HTR-8/SVneo (cell line): ENCODE data around the gene C20orf204.
"Not testable (repeated sequence)": the region's sequence is repeated elsewhere in the genome, so short reads cannot be mapped to it uniquely, and the experiment has no call there.

Experiments used
- DNase-seq: peaks from one replicate; pipeline ENCODE4 v3.0.0; 2011; ENCODE audit warnings: low spot score, mixed read lengths; ENCODE audit not compliant: insufficient read length
- FAIRE-seq: peaks from 2 replicates; lab custom pipeline; 2011; peaks lifted over from hg19 to GRCh38; lab: Jason Lieb, UNC

The C20orf204 gene

DNA sequence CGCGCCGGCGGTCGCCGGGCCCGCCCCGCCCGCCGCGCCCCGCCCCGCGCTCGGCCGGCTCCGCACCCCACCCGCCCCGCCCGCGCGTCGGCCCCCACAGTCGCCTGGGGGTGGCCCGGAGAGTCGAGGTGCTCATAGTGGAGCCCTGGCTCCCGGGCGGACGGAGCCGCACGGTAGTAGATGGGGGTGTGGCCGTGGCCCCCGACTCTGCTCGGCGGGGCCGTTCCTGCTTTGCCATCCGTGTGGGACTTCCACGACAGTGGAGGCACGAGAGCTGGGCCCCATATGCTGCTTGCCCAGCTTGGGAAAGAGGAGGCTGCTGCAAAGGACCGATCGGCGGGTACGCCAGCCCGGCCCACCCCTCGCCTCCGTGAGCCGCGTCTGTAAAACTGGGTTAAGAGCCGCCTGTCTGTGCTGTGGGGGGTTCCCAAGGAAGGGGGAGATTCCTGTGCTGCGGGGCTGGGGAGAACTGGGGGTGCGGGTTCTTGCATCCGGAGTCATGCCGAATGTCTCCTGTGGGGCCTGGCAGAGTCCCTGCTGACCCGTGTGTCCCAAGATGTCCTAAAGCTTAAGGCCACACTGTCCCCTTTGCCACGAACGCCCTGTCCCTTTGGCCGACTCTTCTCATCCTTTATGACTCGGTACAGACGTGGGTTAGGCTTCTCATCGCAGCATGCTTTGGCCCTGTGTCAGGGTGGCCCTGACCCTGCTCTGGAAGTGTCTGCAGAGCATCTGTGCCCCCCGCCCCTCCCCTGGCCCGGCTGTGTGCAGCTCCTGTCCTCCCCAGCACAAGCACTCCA is 44.2 kb downstream of the C20orf204 start, which contains the start of gene OPRL1:
Gene OPRL1 (plus strand): TSS at position 70 of the 800 bp plus-strand sequence. CDS start 12,639 bp downstream, outside the sequence.
- no peak for DNase-seq
- no peak for FAIRE-seq

- DNase-seq (no peak), FAIRE-seq (no peak)
These were observed 45.0 kb downstream of the C20orf204 start for GRCh38 chr20:64080813-64081623.

DNA sequence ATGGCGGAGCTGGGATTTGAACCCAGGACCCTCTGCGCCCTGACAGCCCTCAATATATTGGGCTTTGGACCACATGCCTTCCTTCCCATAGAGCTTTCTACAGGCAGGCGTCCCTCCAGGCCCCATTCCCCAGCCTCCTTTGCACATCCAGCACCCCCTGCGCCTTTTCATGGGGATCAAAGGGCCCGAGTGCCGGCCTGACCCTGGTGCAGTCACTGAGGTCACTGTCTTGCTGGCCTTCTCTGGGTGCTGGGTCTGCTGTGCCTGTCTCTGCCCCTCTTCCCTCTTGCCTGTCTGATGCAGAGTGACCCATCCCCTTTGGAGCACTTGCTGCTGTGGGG is 45.6 kb downstream of the C20orf204 start:
- FAIRE-seq (no peak), DNase-seq (no peak)

GRCh38 chr20:64082126-64082731 is 46.2 kb downstream of the C20orf204 start:
- FAIRE-seq (peak; percentile 82), DNase-seq (no peak)

- FAIRE-seq, result peak; percentile 67
These were observed 46.9 kb downstream of the C20orf204 start for GRCh38 chr20:64082820-64083377.

DNA sequence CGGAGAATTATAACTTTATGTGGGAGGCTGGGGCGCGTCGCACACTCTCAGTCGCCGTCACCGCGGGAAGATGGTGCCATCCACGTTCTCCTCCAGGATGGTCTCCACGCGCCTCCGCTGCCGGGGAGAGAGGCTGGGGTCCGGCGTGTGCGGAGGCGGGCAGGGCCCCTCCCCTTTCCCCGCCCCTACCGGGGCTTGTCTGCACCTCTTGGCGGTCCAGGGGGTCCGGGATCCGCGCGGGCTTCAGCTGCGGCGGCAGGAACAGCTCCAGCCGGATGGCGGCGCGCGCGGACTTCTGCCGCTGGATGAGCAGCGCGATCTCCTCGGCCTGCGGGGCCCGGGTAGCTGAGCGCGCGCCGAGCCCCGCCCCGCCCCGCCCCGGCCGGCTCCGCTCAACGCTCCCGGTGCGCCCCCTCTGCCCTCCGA is 47.4 kb downstream of the C20orf204 start:
- peak; percentile 96 for FAIRE-seq
- DNase-seq, result peak; percentile 95

More at GRCh38 chr20:64082820-64083377, 46.9 kb downstream of the C20orf204 start:
- no peak for DNase-seq

- no peak for DNase-seq
- no peak for FAIRE-seq
These were observed 48.1 kb downstream of the C20orf204 start, which contains the start of gene LKAAEAR1 for GRCh38 chr20:64083804-64084684. Gene LKAAEAR1 (minus strand): TSS chr20:64084398. CDS start chr20:64084219, 179 bp downstream.

DNA sequence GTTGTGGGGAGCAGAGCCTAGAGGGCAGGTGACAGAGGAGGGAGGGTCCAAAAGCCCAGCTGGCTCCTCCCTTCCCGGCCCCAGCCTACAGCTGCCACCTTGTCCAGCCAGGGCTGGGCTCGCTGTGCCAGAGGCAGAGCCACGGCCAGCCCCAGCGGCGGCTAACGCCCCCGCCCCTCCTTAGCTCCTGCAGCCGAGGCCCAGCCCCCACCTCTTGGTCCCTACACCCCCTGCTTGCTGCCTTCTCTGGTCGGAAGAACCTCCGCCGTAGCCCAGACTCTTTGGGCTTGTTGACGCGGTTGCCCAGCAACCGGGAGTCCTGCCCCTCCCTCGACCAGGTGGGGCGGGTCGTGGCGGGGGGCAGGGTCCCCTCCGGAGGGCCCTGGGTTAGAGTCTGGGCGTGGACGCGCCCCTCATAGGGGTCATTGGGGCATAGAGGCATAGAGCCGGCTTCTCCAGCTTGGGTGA is 48.7 kb downstream of the C20orf204 start:
- FAIRE-seq, result no peak

GRCh38 chr20:64086801-64087200 is 50.8 kb downstream of the C20orf204 start:
- no peak for FAIRE-seq

More for the DNA sequence above, 48.7 kb downstream of the C20orf204 start:
- DNase-seq, result no peak

GRCh38 chr20:64087226-64087825 is 51.3 kb downstream of the C20orf204 start:
- FAIRE-seq, DNase-seq: not testable (repeated sequence)

More at GRCh38 chr20:64086801-64087200, 50.8 kb downstream of the C20orf204 start:
- DNase-seq, result no peak

DNA sequence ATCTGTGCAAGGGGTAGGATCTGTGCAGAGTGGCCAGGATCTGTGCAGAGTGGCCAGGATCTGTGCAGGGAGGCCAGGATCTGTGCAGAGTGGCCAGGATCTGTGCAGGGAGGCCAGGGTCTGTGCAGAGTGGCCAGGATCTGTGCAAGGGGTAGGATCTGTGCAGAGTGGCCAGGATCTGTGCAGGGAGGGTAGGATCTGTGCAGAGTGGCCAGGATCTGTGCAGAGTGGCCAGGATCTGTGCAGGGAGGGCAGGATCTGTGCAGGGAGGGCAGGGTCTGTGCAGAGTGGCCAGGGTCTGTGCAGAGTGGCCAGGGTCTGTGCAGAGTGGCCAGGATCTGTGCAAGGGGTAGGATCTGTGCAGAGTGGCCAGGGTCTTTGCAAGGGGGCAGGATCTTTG is 52.6 kb downstream of the C20orf204 start:
- not testable (repeated sequence) for DNase-seq
- peak; percentile 100 for FAIRE-seq
